ENCODE results near the gene DARS1.

Gene DARS1

DNA sequence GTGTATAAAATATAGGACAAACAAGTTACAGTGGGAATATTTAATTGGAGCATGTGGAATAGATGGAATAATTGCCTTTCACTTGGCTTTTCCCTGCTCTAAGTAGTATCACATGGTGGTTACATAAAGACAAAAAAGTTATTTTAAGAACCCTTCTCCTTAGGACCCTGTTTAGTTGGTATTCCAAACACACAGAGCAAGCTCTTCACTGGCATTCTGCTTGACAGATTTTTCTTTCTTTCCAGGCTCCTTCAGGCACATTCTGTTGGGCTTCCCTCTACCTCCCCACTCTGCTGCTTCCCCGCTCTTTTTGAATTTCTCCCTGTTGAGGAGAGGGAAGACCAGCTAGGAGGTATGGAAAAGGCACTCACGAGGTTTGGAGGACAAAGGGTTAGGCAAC is 29.0 kb upstream of the DARS1 start:
- DNase-seq, result no peak

DNA sequence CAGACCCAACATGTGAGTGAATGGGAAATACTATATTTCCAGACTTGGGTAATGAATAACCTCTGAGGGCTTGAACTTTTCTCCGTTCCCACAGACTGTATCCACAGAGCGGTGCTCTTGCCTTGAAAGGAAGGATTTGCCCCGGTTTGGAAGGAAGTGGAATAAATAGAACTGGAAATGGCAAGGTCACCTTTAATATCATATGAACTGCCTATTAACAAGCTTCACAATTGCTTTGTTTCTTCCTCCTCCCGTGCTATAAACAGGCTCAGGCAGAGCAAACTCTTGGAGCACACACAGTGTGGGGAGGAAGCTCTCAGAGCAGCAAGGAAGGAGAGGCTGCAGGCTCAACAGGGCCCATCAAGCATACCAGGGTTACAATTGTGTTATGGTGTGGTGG is 28.5 kb upstream of the DARS1 start:
- DNase-seq, result no peak

DNA sequence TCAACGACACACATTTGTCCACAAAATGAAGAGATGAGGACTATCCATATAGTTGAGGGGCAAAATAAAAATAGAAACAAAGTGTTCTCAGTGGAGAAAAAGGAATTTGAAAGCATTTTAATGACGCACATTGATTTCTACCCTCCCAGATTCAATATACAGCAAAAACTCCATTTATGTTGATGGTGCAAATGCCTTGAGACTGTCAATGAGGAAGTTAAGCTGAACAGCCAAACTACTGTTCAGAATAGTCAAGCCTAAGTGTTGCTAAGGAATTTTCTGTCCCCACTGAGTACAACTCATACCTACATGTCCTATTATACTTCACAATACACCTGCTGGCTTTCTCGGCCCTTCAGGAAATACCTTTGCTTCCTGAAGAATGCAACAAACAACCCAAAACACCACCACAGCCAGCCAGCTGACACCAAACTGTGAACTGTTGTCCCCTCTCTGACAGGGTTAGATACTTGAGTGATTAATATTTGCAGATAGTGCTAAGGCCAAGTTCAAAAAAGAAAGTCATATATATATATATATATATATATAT is 27.8 kb upstream of the DARS1 start:
- DNase-seq, result no peak

DNA sequence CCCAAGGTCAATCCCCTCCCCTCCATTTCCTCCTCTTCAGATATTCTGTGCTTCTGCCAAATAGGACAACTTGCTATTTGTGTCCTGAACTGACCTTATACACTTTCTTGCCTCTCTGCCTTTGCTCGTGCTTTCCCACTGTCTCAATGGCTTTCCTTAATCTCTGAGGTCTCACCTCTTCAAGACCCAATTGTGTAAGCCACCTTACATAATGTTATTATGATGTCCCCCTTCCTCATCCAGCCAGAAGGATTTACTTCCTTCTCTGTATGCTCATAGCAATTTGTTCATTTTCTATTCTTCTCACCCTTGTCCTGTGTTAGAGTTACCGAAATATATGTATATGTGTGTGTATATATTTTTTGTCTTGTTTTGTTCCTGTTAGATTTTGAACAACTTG is 26.9 kb upstream of the DARS1 start:
- DNase-seq, result no peak

DNA sequence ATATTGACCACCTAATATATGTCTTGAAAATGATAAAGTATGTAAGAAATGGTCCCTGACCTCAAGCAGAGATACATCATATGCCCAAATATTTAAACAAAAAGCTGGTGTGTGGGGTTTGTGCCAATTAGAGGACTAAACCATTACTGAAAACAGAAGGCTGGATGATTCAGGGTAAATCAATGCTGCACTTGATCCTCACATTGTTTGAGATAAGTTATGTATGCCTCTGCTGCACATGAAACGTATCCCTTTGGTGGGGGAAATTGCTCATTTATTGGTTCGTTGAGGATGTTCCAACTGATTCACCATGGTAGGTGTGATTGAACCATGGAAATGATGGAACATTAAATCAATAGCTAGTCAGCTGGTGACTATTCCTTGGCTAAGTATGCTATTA is 24.7 kb upstream of the DARS1 start:
- DNase-seq, result no peak

DNA sequence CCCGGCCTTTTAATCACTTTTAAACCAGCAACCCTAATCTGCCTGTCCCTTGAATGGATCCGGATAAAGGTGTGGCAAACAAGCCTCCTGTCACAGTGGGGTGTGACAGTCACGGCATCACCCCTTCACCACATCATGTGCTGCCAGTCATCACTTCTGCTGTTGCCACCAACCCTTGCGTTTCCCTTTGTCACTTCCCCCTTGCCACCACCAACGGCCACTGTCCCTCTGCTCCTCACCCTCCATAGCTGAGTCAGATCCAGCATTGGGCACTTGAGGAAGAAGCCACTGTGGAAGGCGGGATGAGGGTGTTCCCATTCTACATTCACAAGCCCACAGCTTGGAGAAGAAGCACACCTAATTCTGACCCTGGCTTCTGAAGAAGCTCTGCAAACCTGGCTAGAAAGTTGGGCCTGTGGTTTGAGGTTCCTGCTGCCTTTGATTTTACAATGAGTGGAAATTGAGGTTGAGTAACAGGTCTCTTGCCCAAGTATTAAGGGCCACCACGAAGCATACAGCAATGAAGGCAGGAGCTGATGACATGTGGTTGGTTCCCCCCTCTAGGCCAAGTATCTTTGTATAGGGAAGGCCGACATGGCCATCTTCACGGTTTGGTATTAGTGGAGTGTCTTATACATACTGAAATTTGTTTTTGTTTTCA is 22.9 kb upstream of the DARS1 start:
- DNase-seq, result no peak

DNA sequence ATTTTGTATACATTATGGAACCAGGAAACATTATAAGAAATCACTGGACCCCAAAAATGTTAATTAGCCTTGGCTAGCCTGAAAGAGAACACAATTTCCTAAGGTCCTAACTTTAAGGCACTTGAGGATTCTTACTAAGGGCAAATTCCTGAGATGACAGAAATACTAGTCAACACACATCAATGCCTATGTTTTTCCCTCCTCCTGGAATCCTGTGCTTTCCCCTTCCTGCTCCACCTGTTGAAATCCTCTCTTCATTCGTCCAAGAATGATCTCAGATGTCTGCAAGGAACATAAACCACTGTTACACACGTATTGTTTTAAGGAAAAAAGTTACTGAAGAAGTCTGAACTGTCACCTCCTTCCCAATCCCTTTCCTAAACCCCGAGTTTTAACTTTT is 21.2 kb upstream of the DARS1 start:
- DNase-seq, result no peak

DNA sequence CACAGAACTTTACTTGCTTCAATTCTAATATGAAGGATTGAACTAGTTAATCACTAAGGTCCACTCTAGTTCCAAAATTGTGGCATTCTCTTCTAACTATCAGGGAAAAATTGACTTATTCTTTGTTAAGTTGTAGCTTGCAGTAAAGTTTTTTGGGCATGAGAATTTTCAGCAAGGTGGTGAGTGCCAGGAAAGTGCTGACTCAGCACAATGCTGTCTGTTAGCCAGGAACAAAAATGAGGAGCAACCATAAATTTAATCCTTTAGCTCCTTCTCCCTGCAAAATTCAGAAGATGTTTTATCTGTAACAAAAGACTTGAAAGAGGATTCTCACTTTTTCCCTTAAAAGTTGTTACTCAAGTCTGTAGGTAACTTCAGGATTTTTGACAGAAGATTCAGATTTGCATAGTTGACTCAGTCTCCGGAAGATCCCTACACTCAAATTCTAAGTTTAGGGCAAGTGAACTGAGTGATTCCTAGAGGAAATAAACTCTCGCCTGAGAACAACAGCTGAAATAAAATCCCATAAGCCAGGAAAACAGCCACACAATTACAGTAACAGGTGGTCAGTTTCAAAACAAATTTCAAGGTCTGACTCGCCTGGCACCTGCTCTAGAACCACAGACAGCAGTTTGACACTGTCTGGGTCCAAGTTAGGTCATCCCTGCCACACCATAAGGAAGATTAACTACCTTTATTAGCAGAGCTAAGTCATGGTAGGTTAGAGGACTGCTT is 20.2 kb upstream of the DARS1 start:
- DNase-seq, result no peak

DNA sequence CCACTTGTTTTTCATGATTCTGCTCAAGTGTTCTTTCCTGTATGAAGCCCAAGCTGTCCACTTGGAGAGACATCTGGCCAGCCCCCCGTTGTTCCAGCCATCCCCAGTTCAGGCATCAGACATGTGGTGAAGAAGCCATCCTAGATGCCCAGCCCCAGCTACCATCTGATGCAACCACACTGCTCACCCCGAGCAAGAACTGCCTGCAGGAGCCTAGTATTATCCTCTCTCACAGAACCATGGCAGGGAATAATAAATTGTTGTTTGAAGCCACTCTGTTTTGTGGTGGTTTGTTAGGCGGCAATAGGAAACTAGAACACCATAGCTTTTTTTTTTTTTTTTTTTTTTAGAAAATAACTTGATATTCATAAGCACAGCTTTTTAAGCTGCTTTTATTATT is 19.5 kb upstream of the DARS1 start:
- DNase-seq, result no peak

DNA sequence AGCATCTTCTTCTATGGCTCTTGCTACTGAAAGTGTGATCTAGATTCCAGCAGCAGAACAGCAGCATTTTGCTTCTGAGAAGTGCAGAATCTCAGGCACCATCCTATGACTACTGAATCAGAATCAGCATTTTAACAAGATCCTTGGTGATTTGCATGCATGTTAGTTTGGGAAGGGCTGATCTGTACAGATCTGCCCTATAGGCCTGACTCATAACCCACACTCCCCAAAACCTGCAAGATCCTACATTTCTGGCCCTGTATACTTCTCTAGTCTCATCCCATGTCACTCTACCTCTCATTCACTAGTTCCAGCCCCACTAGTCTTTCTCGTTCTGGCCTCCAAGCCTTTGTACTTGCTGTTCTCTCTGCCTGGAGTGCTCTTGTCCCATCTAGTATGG is 15.7 kb upstream of the DARS1 start:
- DNase-seq, result no peak

DNA sequence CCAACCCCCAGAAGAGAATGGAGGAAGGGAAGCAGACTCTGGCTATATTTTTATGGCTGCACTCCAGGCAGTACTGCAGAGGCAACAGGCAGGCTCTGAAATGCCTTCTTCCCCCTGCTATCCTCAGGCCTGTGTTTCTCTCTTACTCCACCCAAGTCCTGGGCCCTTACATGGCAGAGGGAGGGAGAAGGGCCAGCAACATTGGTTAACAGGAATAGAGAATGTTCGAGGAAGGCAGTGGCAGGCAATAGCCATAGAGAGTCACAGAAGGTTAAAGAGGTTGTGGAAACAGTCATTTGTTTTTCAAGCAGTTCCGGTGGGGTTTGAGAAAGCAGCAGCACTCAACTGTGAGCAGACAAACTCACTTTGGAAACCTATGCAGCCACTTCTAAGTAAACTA is 15.1 kb upstream of the DARS1 start:
- no peak for DNase-seq

DNA sequence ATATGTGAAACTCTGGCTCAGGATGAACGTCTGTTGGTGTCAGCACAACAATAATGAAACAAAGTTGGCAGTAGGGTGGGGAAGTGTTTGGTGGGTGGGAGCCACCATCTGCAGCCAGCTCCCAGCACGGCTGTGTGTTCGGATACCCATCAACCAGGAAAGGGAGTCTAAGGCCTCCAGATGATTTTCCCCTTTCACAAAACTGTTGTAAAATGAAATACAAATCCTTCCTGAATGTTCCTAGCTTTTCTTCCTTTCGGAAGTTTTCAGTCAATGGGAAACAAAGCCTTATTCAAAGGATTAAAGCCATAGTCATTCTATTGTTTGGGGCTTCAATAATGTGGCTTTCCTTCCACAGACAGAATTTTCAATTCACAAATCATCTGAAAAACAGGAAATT is 14.5 kb upstream of the DARS1 start:
- no peak for DNase-seq

DNA sequence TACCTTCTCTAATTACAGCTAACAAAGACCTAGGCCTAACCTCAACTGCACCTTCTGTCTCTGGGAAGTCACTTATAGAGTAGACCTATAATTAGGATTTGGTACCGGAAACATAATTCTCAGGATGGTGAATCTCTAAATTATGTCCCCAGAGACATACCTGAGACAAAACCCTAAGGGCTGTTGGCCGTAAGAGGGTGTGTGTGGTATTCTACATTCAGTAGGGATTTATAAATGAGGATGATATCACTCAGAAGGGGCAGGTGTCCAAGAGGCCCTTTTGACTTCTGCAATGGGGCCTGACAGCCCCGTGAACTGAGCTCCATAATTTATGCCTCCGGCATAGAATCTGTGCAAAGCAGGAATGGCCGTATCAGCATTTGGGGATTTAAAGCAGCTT is 13.5 kb upstream of the DARS1 start:
- DNase-seq, result no peak

DNA sequence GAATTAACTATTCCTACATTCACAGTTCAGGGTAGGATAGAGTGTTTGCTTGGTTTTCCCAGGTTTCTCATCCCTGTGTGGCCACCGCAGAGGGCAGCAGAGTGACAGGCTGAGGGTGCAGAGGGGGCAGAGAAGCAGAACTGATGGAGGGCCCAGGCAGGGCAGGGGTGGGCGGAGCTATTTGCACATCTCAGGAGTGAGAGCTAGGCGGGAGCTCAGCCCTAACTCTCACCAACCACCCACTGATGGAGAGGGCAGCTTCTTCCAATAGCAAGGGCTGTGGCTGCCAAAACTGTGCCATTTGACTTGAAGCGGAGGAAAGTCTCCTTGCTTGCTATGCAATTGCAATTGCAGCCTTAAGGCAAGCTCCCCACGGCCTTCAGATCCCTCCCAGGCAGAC is 12.0 kb upstream of the DARS1 start:
- no peak for DNase-seq

DNA sequence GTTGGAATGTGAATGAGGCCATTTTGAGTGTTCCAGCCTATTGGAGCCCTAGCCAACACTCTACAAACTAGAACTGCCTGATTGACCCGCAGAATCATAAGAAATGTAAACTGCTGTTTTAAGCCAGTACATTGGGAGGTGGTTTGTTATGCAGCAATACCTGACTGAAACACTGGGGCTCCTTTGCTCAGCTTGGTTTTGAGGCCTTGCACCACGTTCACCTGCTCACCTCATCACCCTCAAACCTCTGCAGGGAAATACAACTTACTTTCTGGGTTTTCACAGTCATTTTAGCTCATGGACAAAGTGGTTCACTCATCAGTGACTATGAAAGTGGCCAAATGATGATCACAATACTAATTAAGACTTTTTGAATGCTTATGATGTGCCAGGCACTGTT is 10.9 kb upstream of the DARS1 start:
- no peak for DNase-seq

DNA sequence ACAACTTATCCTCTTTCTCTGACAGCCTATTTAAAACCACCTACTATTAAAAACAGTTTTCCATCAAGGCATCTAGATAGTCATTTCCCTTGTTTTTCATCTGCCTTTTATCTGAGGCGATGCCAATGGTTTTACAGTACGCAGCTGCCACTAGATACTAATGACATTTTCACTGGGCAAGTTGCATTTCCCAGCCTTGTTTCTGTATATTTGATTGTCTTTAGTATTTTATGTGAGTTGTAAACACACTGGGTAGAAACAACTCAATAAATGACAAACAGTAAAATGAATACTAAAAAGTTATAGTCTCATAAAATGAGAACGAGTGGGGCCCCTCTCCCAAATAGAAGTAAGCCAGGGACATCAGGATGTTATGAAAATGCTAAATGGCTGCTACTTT is 8.9 kb upstream of the DARS1 start:
- DNase-seq, result no peak

DNA sequence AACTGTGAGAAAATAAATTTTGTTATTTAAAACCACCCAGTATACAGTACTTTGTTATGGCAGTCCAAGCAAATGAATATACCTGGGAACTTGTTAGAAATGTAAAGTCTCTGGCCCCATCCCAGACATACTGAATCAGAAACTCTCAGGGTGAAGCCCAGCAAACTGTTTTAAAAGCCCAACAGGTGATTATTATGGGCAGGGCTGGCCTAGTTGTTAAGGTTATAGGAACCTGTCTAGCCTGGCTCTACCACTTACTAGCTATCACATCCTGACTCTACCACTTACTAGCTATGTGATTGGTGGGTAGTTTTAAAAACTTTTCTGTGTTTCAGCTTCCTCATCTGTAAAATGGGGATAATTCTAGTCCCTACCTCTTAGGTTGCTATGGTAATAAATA is 8.0 kb upstream of the DARS1 start:
- no peak for DNase-seq

DNA sequence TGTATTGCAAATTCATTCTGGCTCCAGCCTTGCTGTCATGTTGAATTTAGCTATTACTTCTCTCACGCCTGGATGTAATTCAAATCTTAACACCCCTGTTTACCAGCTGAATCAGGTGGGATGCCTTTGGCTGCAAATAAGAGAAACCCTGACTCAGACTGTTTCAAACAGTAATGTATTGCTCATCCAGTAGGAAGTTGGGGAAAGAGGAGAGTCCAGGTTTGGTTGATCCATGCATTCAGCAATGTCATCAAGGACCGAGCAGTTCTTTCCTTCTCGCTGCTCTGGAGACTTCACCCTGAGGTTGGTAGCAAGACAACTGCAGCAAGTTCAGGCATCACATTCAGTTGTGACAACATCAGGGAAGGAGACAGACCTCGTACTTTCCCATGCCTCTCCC is 6.4 kb upstream of the DARS1 start:
- DNase-seq, result no peak

DNA sequence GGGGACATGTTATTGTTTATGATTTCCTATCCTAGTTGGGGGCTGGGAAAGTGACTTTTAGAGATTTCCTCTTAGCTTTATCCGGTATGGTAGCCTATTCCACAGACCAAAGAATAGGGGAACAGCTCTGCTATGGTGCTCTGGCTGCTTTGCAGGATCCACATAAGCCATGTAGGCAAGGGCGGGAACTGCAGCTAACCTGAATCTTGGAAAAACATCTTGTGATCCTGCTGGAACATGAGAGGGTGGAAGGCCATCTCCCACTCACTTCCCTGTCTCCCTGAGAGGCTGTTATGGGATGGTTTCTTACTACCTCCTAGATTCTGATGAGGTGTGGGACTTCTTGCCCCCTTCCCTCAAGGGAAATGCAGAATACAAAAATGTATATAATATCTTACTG is 2.0 kb upstream of the DARS1 start:
- DNase-seq, result no peak

DNA sequence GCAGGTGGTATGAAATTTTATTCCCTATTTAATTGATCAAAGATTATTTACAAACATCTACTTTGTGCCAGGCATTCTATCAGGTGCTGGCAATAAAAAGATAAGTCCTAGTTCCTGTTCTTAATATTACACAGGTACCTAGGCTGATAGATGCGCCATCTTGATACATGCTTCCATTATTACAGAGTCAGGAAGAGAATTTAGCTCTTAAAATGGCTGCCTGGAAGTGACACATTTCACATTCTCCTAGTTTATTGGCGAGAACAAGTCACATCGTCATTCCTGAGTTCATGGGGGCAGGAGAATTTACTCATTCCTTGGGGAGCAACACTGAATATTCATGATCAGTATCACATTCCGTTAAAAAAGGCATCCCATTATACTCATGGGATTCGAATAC is 1.1 kb upstream of the DARS1 start:
- DNase-seq, result no peak

DNA sequence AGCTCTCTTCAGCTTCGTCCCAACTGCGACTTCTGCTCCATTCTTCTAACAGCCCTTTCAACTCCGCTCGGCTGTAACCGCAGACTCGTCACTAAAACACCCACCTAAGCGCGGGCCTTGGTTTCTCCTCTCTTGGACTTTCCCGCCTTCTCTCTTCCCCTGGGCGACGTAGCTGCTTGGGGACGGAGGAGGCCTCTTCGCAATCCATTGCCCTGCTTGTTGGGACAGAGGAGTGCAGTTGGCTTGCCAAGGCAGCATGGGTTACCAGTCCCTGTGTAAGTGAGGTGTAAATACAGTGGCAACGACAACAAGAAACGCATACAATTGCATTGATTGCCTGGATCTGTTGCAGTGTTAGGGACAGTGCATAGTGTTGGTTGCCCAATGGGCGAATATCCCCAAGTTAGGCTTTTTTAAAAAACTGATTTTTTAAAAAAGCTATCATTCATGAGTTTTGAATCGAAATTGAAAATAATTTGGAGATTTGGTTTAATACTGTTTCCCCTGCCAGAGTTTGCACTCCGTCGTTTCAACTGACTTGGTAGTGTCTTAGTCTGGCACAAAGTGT is 484 bp upstream of the DARS1 start:
- peak; percentile 79 for DNase-seq

DNA sequence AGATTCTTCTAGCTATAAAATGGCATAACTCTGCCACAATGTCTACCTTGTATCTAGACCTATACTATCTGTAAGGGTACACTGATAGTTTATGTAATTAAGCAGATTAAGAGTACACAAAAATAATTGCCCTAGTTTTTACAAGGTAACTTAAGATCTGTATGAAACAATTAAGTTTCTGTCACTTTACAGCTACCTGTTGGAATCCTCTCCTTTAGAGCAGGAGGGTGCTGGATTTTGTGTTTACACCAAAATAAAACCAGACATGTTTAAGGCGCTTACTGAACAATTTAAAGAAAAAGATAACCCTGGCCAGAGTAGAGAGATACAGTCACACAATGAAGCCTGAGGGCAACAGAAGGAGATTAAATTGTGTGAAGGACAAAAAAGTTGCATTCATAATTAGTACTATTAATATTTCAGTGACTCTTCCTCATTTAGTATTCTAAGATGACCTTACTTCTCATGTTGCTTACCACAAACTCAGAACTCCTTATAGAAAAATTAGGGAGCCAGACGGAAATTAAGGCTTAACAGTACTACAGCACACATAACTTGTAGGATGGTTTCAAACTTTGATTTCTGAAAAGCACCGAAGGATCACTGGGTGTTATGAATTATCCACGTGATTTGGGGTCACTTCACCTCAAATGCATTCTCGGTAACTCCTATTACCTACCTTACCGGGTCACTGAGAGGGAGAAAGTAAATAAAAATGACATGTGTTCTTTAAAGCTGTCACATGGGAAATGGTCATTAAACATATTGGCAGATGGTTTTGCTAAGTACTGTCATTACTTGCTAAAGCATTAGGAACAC is 1.0 kb downstream of the DARS1 start:
- no peak for DNase-seq

DNA sequence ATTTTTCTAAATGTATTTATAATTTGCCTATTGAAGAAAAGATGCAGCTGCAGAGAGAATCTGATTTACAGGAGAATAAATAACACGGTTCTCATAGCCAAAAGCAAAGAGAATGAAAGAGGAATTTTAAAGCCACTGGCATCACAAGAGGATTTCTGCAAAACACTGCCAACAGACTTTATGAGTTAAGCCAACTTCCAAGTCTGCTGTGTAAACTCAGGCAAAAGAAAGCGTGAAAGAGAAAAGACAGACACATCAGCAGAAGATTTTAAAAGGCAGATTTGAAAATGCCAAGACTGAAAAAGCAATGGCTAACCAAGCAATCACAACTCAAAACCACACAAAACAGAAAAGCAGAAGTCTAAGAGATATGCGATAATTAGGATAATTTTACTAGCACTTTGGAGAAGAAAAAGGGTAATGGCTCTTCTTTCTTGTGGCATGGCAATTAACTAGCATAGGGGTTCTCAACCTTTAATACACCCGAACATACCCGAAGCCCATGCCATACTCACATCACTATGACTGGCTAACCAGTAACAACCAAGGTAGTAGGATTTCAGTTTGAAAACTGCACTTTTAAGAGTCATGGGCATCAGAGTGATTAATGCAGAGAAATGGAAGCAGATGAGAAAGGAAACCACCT is 4.9 kb downstream of the DARS1 start:
- no peak for DNase-seq

All from effector CD8-positive, alpha-beta T cell (primary cell).